Coronary artery (tissue), 2 donors: Measurements from ENCODE around the gene IL18RAP.

Source experiments
- DNase-seq: peaks from one replicate; pipeline ENCODE4 v3.0.0-alpha.2; 2017; ENCODE audit warnings: low spot score
- H3K27ac ChIP-seq, 2 donors: fragments of 200-600 bp; sonication (generic); one replicate each; pipeline ENCODE4 v1.5.1; 2016 to 2019
- H3K4me3 ChIP-seq: fragments of 200-600 bp; sonication (generic); 2 replicates; pipeline ENCODE4 v1.5.1; 2016; ENCODE audit warnings: mild to moderate bottlenecking, moderate library complexity
- CTCF ChIP-seq: fragments of 200-600 bp; sonication (generic); IDR thresholded peaks from one replicate; pipeline ENCODE4 v1.5.1; 2019; ENCODE audit warnings: antibody characterized with exemption

The IL18RAP gene

GRCh38 chr2:102473020-102473419 lies 50.1 kb downstream of the IL18RAP start, which contains the start of gene SLC9A4:
Gene SLC9A4, plus strand, starts transcription at chr2:102473226. Its CDS starts 534 bp downstream, at chr2:102473760.
- no peak for DNase-seq
- TF ChIP-seq CTCF: peak; percentile 61
- H3K27ac ChIP-seq: no peak within 1 kb of the TSS
- no peak within 1 kb of the TSS for H3K4me3 ChIP-seq

GRCh38 chr2:102473631-102474030 lies 50.7 kb downstream of the IL18RAP start:
- no peak overlapping the region for H3K4me3 ChIP-seq
- H3K27ac ChIP-seq: no peak overlapping the region
- TF ChIP-seq CTCF: no peak
- no peak for DNase-seq

GRCh38 chr2:102474785-102475184 lies 51.8 kb downstream of the IL18RAP start:
- no peak overlapping the region for H3K27ac ChIP-seq
- no peak for TF ChIP-seq CTCF
- no peak overlapping the region for H3K4me3 ChIP-seq
- DNase-seq: no peak

- DNase-seq: no peak
- Histone ChIP-seq H3K4me3 (no peak overlapping the region), H3K27ac (no peak overlapping the region)
- TF ChIP-seq CTCF: no peak
These were observed 55.9 kb downstream of the IL18RAP start for GRCh38 chr2:102478686-102479470.

- H3K4me3 ChIP-seq: no peak overlapping the region
- no peak overlapping the region for H3K27ac ChIP-seq
- no peak for TF ChIP-seq CTCF
- DNase-seq: no peak
These were observed 57.6 kb downstream of the IL18RAP start for GRCh38 chr2:102480285-102481195.

GRCh38 chr2:102481931-102482330 lies 59.0 kb downstream of the IL18RAP start:
- TF ChIP-seq CTCF: no peak
- no peak for DNase-seq
- no peak overlapping the region for H3K27ac ChIP-seq
- no peak overlapping the region for H3K4me3 ChIP-seq
